Heart left ventricle (tissue), 16 donors: ENCODE results near the gene GNAT1. TPM values are rescaled to one million over a fixed set of nuclear protein-coding genes. Genes with fewer than 3 reads are reported as not detected.
A peak's percentile ranks its signal among the peaks of the same experiment; 100 is the strongest.

ENCODE experiments used
- ATAC-seq, 4 donors: fragments of 200-7000 bp; cut with Tn5 transposase; one replicate each; pipeline ENCODE4 v1.9.1; 2020 to 2022; ENCODE audit warnings: moderate library complexity in 4 of 4, mild to moderate bottlenecking in 3 of 4, moderate number of reproducible peaks in 1 of 4
- DNase-seq, 5 donors: peaks; one replicate each; pipeline ENCODE4 v3.0.0-alpha.2; 2020
- H3K27ac ChIP-seq, 12 donors: fragments of 200-600 bp; sonication (generic) in 4 of 12; one replicate each; pipeline versions ENCODE4 v1.5.0 to v1.8.0; 2016 to 2022; ENCODE audit warnings: mild to moderate bottlenecking in 2 of 12
- H3K27me3 ChIP-seq, 9 donors: fragments of 200-600 bp; sonication (generic) in 2 of 9; one replicate each; pipeline versions ENCODE4 v1.5.1 to v1.8.0; 2016 to 2022; ENCODE audit warnings: mild to moderate bottlenecking in 3 of 9
- H3K36me3 ChIP-seq, 9 donors: fragments of 200-600 bp; sonication (generic) in 2 of 9; one replicate each; pipeline versions ENCODE4 v1.5.0 to v1.8.0; 2018 to 2022; ENCODE audit warnings: mild to moderate bottlenecking in 2 of 9
- H3K4me1 ChIP-seq, 12 donors: fragments of 200-600 bp; sonication (generic) in 4 of 12; one replicate each; pipeline versions ENCODE4 v1.5.0 to v1.8.0; 2016 to 2022; ENCODE audit warnings: mild to moderate bottlenecking in 3 of 12
- H3K4me3 ChIP-seq, 12 donors: fragments of 200-600 bp; sonication (generic) in 4 of 12; one replicate each; pipeline versions ENCODE4 v1.5.0 to v1.8.0; 2017 to 2022; ENCODE audit warnings: mild to moderate bottlenecking in 9 of 12, moderate library complexity in 4 of 12
- H3K9me3 ChIP-seq, 12 donors: fragments of 200-600 bp; sonication (generic) in 4 of 12; one replicate each; pipeline versions ENCODE4 v1.5.0 to v1.8.0; 2016 to 2022; ENCODE audit warnings: mild to moderate bottlenecking in 1 of 12
- POLR2A ChIP-seq, 2 donors: fragments of 450-650 bp; IDR thresholded peaks; one replicate each; pipeline ENCODE4 v1.6.1; 2017; ENCODE audit warnings: antibody characterized with exemption in 2 of 2, mild to moderate bottlenecking in 2 of 2, moderate library complexity in 2 of 2
- WGBS, 4 donors: extraction: QIAGEN DNeasy Blood & Tissue Kit in 2 of 4; methylation state at CpG; one replicate each; pipeline versions ENCODE4 v1.1.5 to v1.1.7; 2013 to 2018; 5-methylcytosine and 5-hydroxymethylcytosine counted together
- intact Hi-C, 10 donors: fragments of 100-400 bp; cut with DNase I; formaldehyde crosslinking; loops; one replicate each; pipeline versions ENCODE4 v1.11.1 to v1.14.2; 2022
- polyA plus RNA-seq, 2 donors: library from polyadenylated mRNA; stranded (reverse); fragments of 200-250 nt; gene quantifications; one replicate each; pipeline ENCODE4 v1.2.3, GENCODE V29; 2013
- total RNA-seq, 9 donors: library from RNA; depleted of rRNA in 2 of 9; stranded (reverse); fragments of >200 nt in 2 of 9; fragmentation: NEBNext Ultra II Directional in 3 of 9; extraction: Animal tissue kit (Norgen Biotek cat#: 25700) in 3 of 9; gene quantifications; one replicate each; pipeline versions ENCODE4 v1.1.0 to v1.2.4, GENCODE V29; 2016 to 2023
- TF ChIP-seq, protein P1 (sequence below), 12 donors: fragments of 200-600 bp; sonication (generic) in 4 of 12; IDR thresholded peaks; one replicate each; pipeline versions ENCODE4 v1.5.0 to v1.8.0; 2018 to 2022; ENCODE audit warnings: antibody characterized with exemption in 12 of 12, mild to moderate bottlenecking in 5 of 12
- donor health status: ischemic (EF 13 %, LVEDD 7.1; RV severe dilation, severe dysfunction).
- donor health status: healthy with polysubstance abuse.
- donor health status: DM: no; HTN: yes; CAD: no.
- donor health status: DM: no; HTN: no; CAD: no.
- donor health status: ischemic (EF 25% LVEDD 6.9; RV normal size, moderate dysfunction).
- donor health status: ischemic (EF 25% LVEDD 5.7; RV mildly dilated, moderate dysfunction).
- donor health status: healthy.
- donor health status: DM: yes; HTN: yes; CAD: no.
- donor health status: ischemic (EF 35%, LVEDD 5.7; RV mildly dilated, moderate dysfunction).
- donor health status: nonischemic (EF 11% LVEDD 7.7; RV severe dilation, severe dysfunction).
- donor health status: DM: yes; HTN: yes; CAD: no.
- donor health status: PGD.
- donor health status: ischemic (EF 29% LVEDD 5.4; RV normal size, mild dysfunction).
- donor health status: nonischemic (EF 23%, LVEDD 6.1; RV moderate dilation, normal function).

GNAT1 gene
- total and polyA plus RNA-seq, 11 donors = 0.40 TPM; not detected in 10

DNA sequence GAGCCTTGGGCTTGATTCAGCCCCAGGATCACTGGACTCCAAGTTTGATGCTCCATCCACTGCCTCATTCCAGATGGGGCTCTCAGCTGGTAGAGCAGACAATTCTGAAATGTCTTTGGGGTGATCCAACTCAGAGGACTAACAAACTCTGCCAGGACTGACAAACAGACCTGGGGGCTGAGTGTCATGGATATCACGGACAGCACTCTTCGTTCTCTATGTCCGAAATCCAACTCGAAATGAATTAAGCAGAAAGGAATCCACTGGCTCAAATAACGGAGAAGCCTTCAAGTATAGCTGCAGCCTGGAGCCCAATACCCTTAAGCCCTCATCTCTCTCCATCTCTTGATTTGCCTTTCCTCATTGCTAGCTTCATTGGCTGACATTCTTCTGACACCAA lies 27.9 kb downstream of the GNAT1 start:
- intact Hi-C loops = no loop called here
- H3K36me3 ChIP-seq = no peaks in the 10 kb centered on the region
- 85 to 92% (median 91%) methylated on average over 5 of the region's 5 CpGs for WGBS, 4 donors

DNA sequence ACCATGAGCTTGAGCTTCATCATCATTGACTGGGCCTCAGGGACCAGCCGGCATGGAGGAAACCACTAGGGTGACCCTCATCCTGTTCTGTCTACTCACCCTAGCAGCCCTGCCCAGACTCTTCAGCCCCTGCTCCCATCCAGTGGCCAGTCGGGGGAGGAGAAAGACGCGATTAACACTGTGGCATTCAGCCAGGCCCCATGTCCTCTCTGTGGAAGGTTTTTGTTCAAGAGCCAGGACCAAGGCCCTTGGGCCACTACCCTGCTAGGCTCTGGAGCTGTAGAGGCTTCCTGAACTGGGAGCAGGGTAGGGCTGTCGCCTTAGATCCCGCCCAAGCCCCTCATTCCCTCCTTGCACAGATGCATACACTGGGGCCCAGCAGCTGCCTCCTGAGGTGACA lies 28.7 kb downstream of the GNAT1 start:
- ATAC-seq (peak; percentile 10 to 56 (median 30)), DNase-seq (no peak)
- TF ChIP-seq, protein P1, sequence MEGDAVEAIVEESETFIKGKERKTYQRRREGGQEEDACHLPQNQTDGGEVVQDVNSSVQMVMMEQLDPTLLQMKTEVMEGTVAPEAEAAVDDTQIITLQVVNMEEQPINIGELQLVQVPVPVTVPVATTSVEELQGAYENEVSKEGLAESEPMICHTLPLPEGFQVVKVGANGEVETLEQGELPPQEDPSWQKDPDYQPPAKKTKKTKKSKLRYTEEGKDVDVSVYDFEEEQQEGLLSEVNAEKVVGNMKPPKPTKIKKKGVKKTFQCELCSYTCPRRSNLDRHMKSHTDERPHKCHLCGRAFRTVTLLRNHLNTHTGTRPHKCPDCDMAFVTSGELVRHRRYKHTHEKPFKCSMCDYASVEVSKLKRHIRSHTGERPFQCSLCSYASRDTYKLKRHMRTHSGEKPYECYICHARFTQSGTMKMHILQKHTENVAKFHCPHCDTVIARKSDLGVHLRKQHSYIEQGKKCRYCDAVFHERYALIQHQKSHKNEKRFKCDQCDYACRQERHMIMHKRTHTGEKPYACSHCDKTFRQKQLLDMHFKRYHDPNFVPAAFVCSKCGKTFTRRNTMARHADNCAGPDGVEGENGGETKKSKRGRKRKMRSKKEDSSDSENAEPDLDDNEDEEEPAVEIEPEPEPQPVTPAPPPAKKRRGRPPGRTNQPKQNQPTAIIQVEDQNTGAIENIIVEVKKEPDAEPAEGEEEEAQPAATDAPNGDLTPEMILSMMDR (IDR thresholded peaks at IDR 0.05) = no peak
- TF ChIP-seq POLR2A (IDR thresholded peaks at IDR 0.05) = no peak
- Histone ChIP-seq H3K9me3 (no peaks in the 10 kb centered on the region), H3K4me3 (no peak overlapping the region), H3K4me1 (peaks cover 0 to 6% (median 0%) of the 10 kb centered on the region in 12 donors), H3K27me3 (no peaks in the 10 kb centered on the region), H3K36me3 (no peaks in the 10 kb centered on the region), H3K27ac (no peak overlapping the region)
- intact Hi-C loops = no loop called here
- WGBS, 4 donors = 33 to 67% (median 53%) methylated on average over 1 to 6 of the region's 6 CpGs

More for the DNA sequence above, 27.9 kb downstream of the GNAT1 start:
- DNase-seq (no peak), ATAC-seq (no peak)
- H3K27ac ChIP-seq = no peak overlapping the region
- TF ChIP-seq, protein P1 (IDR thresholded peaks at IDR 0.05) = no peak
- no peak for TF ChIP-seq POLR2A (IDR thresholded peaks at IDR 0.05)
- no peak overlapping the region for H3K4me3 ChIP-seq
- no peaks in the 10 kb centered on the region for H3K9me3 ChIP-seq
- peaks cover 0 to 6% (median 0%) of the 10 kb centered on the region in 12 donors for H3K4me1 ChIP-seq
- H3K27me3 ChIP-seq = no peaks in the 10 kb centered on the region

DNA sequence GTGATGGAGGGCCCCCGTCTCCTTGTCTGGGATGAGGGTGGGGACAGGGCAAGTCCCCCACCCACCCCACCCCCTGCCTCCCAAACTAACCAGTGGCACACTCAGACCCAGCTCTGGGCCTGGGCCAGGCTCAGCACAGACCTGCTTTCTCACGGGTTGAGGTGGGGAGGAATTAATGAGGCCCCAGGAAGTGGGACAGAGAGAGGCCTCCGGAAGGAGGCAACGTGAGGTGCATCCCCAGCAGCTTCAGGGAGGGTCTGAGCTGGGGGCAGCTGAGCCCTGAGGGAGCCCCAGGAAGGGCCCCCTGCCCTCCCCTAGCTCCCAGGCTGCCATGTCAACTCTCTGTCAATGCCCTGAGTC lies 29.6 kb downstream of the GNAT1 start:
- no peak for DNase-seq
- no peaks in the 10 kb centered on the region for H3K27me3 ChIP-seq
- no peak for ATAC-seq
- no peak overlapping the region for H3K27ac ChIP-seq
- H3K4me1 ChIP-seq = peaks cover 0 to 6% (median under 1%) of the 10 kb centered on the region in 12 donors
- TF ChIP-seq, protein P1 (IDR thresholded peaks at IDR 0.05) = no peak
- no peak for TF ChIP-seq POLR2A (IDR thresholded peaks at IDR 0.05)
- no peaks in the 10 kb centered on the region for H3K36me3 ChIP-seq
- 73 to 80% (median 78%) methylated on average over 3 to 4 of the region's 4 CpGs for WGBS, 4 donors
- no peaks in the 10 kb centered on the region for H3K9me3 ChIP-seq
- H3K4me3 ChIP-seq = no peak overlapping the region
- intact Hi-C loops = no loop called here

- Histone ChIP-seq H3K27me3 (no peaks in the 10 kb centered on the region), H3K9me3 (no peaks in the 10 kb centered on the region), H3K27ac (no peak overlapping the region), H3K4me3 (no peak overlapping the region), H3K36me3 (no peaks in the 10 kb centered on the region), H3K4me1 (peaks cover 0 to 10% (median 6%) of the 10 kb centered on the region in 12 donors)
- intact Hi-C loops = no loop called here
- DNase-seq (no peak), ATAC-seq (no peak)
- no peak for TF ChIP-seq POLR2A (IDR thresholded peaks at IDR 0.05)
- TF ChIP-seq, protein P1 (IDR thresholded peaks at IDR 0.05) = peak in 1 of 12 donors; percentile 5
- WGBS, 4 donors = 70 to 77% (median 74%) methylated on average over 5 to 12 of the region's 12 CpGs
These were observed 30.2 kb downstream of the GNAT1 start for GRCh38 chr3:50221411-50222168.
